Measurements from ENCODE around the gene TRAPPC4.
A peak's percentile ranks its signal among the peaks of the same experiment; 100 is the strongest.
"Not testable (repeated sequence)": the region's sequence is repeated elsewhere in the genome, so short reads cannot be mapped to it uniquely, and the experiment has no call there.

TRAPPC4 gene

DNA sequence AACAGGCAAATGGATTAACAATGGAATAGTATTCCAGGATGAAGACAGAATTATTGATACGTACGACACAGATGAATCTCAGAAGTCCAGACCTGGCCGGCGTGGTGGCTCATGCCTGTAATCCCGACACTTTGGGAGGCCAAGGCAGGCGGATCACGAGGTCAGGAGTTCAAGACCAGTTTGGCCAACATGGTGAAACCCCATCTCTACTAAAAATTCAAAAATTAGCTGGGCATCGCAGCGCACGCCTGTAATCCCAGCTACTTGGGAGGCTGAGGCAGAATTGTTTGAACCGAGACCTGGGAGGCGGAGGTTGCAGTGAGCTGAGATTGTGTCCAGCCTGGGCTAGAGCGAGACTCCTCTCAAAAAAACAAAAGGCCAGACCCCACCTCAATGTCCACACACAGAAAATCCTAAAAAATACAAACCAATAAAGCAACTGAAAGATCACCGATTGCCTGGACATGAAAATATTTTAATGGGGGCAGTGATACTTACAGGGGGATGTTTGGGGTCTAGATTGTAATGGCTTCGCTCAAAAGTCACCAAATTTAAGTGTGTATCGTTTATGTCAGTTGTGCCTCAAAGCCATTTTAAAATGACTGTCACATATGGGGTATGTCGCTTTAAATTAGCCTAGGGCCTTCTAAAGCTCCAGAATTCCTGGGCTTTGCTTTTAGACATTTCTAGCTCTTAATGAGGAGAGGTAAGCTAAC is 4.2 kb upstream of the TRAPPC4 start:
- no peak for DNase-seq

- no peak for DNase-seq
Measured at GRCh38 chr11:119015054-119015611, 3.4 kb upstream of the TRAPPC4 start.

- DNase-seq, result no peak
Measured at GRCh38 chr11:119016216-119017009, 2.2 kb upstream of the TRAPPC4 start.

DNA sequence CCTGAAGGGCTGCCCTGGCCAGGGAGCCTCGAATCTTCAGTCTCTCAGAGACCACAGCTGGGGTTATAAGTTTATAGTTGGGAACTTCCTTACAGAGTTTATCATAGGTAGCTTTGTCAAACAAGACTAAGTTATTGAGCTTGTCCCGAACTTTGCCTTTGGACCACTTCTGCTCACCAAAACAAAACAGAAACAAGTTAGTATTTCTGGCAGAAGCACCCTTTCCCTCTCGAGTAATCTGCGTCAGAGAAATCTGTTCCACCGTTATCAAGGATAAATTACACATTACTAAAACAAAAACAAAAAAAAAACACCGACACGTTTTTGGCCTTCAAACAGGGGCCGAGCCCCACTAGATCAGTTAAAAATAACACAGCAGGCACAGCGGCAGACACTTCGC is 1.2 kb upstream of the TRAPPC4 start:
- not testable (repeated sequence) for DNase-seq

GRCh38 chr11:119019996-119020395 is 1.4 kb downstream of the TRAPPC4 start:
- no peak for DNase-seq

DNA sequence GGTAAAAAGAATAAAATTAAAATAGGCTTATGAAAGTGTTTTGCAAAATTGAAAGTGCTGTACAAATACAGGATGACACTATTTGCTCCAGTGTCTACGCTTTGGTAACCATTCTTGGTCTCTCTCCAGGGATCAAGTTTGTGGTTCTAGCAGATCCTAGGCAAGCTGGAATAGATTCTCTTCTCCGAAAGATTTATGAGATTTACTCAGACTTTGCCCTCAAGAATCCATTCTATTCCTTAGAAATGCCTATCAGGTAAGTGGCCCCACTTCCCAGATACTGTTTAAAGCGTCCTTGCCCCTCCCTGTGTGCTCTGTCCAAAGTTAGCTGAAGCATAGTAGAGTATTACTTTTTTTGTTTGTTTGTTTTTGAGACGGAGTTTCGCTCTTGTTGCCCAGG is 3.1 kb downstream of the TRAPPC4 start:
- DNase-seq, result no peak

DNA sequence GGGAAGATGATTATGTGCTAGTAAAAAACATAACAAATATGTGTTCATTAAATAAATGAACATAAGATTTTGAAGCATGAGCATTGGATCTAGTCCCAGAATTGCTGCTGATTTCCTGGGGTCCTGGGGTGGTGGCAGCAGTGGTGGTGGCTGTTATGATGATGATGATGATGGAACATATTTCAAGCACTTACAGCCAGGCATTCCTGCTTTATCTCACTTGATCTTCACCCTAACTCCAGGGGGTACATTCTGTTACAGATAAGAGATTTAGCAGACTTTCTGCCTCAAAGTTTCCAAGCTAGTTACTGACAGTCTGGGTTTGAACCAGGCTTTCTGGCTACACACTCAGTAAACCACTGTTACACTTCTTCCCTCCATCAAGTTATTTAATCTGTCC is 5.2 kb downstream of the TRAPPC4 start:
- no peak for DNase-seq

- DNase-seq, result no peak
Measured at GRCh38 chr11:119024430-119025098, 6.0 kb downstream of the TRAPPC4 start.

DNA sequence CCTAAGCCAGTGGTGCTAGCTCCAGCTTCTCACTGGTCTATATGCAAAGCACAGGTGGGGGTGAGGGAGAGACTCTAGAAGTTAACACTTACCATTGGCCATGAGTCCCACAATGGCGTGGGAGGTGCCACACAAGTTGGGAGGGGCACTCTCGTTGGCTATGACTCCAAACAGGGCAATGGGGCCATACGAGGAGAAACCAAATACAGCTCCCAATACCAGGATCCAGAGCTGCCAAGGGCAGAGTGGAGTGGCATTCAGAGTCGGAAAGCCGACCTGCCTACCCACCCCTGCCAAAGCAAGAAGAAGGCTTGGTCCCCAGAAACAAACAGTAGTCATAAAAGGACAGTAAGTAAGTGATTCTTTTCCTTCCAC is 6.5 kb downstream of the TRAPPC4 start:
- DNase-seq, result no peak

DNA sequence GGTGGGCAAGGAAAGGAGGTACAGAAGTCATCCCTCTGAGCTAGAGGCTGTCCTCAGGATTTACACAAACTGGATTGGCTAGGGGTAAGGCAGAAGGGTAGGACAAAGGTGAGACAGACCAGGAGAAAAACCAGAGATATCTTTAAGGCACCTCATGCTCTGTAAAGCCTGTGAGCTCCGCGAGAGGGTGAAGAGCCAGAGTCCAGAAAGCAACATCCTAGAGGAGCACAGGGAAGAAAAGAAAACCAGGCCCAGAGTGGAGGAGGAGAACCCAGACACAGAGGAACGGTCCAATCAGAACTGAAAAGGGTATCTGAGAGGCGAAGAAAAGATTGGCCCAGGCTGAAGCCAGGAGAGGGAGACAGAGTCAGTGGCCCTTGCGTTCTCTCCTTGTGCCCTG is 7.0 kb downstream of the TRAPPC4 start:
- DNase-seq, result no peak

GRCh38 chr11:119025978-119026766 is 7.6 kb downstream of the TRAPPC4 start:
- no peak for DNase-seq

GRCh38 chr11:119026970-119027369 is 8.4 kb downstream of the TRAPPC4 start:
- no peak for DNase-seq

DNA sequence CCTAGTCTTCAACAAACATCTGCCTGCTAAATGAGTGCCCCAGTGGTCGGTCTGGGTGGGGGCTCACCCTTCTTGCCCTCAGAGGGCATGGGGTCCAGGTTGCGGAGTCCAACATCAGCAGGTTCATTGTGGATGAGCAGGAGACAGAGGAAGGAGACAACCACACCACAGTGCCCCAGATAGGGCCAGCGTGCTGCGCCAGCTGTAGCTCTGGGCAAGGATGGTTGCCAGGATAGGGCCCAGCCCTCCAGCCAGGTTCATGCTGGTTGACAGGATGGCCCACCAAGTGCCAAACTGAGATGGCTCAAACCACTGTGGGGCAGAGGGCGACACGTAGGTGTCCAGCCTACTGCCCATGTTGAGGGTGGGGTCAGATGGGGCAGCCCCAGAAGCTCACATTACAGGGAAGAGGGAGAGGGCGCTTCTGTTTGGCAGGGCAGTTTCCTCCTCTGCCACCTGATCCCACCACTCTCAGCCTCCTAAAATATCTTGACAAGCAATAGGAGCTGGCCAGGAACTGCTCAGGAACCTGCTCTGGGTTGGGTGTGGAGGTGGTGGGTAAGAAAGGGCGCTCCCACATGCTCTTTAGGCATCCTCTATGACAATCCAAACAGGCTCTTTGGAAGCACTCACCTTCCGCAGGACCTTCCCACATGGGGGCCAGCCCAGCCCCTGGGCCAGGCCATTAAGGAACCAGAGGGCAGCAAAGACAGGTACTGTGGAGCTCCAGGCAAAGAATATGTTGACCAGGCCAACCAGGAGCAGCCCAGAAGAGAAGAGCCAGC is 9.2 kb downstream of the TRAPPC4 start:
- DNase-seq, result no peak

GRCh38 chr11:119028346-119029068 is 9.9 kb downstream of the TRAPPC4 start:
- DNase-seq, result no peak

DNA sequence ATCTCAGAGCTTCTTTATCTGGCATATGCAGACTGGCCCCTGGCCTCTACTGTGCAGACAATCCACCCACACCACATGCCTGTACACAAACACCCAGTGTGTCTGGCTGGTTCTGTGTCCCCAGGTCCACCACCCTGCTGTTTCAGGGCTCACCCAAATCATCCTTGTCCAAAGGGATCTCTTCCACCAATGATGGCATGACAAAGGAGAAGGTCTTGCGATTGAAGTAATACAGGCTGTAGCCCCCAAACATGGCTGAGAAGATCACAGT is 10.4 kb downstream of the TRAPPC4 start:
- DNase-seq, result no peak

GRCh38 chr11:119029340-119030028 is 10.9 kb downstream of the TRAPPC4 start:
- DNase-seq, result no peak

DNA sequence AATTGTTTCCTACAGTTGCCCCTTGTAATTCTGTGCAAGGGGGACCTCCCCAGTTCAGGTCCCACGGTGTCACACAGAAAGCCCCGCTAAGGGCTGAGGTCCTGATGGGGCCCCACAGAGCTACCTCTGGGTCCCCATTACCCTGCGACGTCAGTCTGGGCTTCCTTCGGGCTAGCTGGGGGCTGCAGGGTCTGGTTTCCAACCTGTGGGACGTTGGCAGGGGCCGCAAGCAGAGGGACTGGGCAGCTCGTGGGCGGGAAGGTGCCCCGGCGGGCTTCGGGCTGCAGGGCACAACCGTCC is 11.4 kb downstream of the TRAPPC4 start:
- DNase-seq, result no peak

DNA sequence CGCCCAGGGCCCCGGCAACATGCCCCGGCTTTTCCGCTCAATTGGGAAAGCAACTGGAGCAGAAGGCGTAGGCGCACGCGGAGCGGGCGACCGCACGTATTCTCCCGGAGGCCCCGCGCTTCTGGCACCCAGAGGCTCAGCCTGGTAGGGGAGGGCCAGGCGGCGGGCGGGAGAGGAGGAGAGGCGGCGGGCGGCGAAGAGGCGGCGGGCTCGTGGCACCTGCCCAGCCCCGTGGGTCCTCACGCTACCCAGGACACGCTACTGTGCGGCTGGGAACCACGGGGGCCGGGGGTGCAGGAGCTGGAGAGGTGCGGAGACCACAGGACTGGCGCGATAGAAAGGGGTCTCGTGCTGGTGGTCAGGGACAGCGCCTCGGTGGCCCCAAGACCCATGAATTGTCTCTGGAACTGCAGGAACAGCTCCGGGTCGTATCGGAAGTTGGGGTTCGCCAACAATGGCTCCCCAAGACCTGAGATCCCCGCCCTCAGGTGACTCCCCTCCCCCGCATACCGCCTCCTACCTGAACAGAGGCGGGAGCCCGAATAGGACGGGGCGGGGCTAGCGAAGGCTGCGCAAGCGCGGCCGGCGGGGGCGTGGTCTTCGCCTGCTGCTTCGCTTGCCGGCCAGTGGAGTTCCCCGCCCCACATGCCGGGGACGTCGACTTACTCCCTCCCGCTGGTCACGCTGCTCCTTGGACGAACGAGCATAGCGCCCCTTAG is 11.9 kb downstream of the TRAPPC4 start, which contains the start of gene SLC37A4:
Gene SLC37A4, minus strand, starts transcription at position 549 of the 719 bp plus-strand sequence.
- DNase-seq, result peak; percentile 100

DNA sequence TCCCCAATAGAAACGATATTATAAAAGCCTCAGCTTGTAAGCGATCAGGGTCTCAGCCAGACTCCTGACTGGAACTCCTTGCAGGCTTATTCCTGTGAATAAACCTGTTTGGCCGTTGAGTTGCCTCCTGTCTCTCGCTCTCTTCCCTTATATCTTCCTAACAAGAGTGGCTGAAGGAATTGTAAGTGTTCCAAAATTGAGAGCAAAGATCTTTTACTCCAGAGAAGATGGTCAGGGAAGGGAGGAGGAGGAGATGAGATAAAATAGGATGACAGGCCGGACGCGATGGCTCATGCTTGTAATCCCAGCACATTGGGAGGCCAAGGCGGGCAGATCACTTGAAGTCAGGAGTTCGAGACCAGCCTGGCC is 13.3 kb downstream of the TRAPPC4 start:
- DNase-seq, result no peak

- not testable (repeated sequence) for DNase-seq
Measured at GRCh38 chr11:119033421-119033820, 14.9 kb downstream of the TRAPPC4 start.
